ENCODE results near the gene CDC42BPG.

Gene CDC42BPG
- total RNA-seq, result 19.7 to 51.3 (median 47.3) reads per million in 3 donors

DNA sequence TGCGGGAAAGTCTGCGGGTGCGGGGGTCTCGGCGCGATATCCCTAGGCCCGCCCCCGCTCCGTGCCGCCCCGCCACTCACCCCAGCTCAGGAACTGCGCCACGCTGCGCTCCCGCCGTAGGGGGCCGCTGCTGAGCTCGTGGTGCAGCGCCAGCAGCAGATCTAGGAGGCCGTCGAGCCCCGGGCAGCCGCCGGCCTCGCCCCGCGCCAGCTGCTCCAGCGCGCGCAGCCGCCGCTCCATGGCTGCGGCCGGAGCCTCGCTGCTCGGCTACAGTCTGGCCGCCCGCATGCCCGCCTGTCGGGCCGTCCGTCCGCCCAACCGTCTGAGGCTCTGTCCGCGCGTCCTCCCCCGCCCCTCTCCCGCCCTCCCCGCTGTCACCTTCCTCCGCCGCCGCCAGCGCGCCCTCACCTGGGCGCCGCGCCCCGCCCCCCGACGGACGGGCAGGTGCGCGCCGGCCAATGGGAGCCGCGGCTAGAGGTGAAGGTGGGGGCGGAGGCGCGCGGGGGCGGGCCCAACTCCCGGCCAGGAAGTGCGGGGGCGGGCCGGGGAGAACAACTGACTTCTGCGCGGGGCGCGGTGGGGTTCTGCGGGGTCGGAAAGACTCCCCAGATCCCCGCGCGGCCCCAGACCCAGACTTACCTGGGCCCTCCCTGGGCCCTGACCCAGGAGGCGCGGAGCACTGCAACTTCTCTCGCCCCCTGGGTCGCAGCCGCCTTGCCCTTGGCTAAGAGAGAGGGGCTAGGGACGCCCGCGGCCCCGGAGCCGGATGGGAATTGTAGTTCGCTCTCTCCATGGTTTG lies at the start of gene CDC42BPG:
CDC42BPG (minus strand) TSS at position 324 of the 799 bp plus-strand sequence; CDS start at position 240, 84 bp downstream.
- H3K27ac ChIP-seq (ENCODE audit: insufficient read depth, low read length, poor library complexity, severe bottlenecking), result peak within 1 kb of the TSS; percentile 20
- no peaks in the 10 kb centered on the region for H3K9me3 ChIP-seq (ENCODE audit: control insufficient read depth, low read length)
- H3K36me3 ChIP-seq (ENCODE audit: control insufficient read depth, insufficient read depth, low read length), result no peaks in the 10 kb centered on the region
- peaks cover 21% of the 10 kb centered on the region for H3K4me1 ChIP-seq (ENCODE audit: control insufficient read depth, insufficient read depth, low read length, poor library complexity, severe bottlenecking)
- peak within 1 kb of the TSS; percentile 42 for H3K4me3 ChIP-seq (ENCODE audit: insufficient read depth, low read depth, low read length, poor library complexity, severe bottlenecking)
- peak; percentile 60 to 69 (median 64) for DNase-seq
- no peaks in the 10 kb centered on the region for H3K27me3 ChIP-seq (replicated peaks; ENCODE audit: control insufficient read depth, insufficient read depth, low read length, poor library complexity, severe bottlenecking)

- no peak overlapping the region for H3K4me3 ChIP-seq (ENCODE audit: insufficient read depth, low read depth, low read length, poor library complexity, severe bottlenecking)
- H3K27me3 ChIP-seq (replicated peaks; ENCODE audit: control insufficient read depth, insufficient read depth, low read length, poor library complexity, severe bottlenecking), result no peaks in the 10 kb centered on the region
- H3K9me3 ChIP-seq (ENCODE audit: control insufficient read depth, low read length), result no peaks in the 10 kb centered on the region
- H3K4me1 ChIP-seq (ENCODE audit: control insufficient read depth, insufficient read depth, low read length, poor library complexity, severe bottlenecking), result peaks cover under 1% of the 10 kb centered on the region
- no peak for DNase-seq
- peaks cover 26% of the 10 kb centered on the region for H3K36me3 ChIP-seq (ENCODE audit: control insufficient read depth, insufficient read depth, low read length)
- no peak overlapping the region for H3K27ac ChIP-seq (ENCODE audit: insufficient read depth, low read length, poor library complexity, severe bottlenecking)
These were observed 49.0 kb upstream of the CDC42BPG start for GRCh38 chr11:64893194-64894069.

- Histone ChIP-seq H3K27me3 (replicated peaks; ENCODE audit: control insufficient read depth, insufficient read depth, low read length, poor library complexity, severe bottlenecking) (no peaks in the 10 kb centered on the region), H3K27ac (ENCODE audit: insufficient read depth, low read length, poor library complexity, severe bottlenecking) (no peak overlapping the region), H3K4me3 (ENCODE audit: insufficient read depth, low read depth, low read length, poor library complexity, severe bottlenecking) (no peak overlapping the region), H3K36me3 (ENCODE audit: control insufficient read depth, insufficient read depth, low read length) (peaks cover 20% of the 10 kb centered on the region), H3K4me1 (ENCODE audit: control insufficient read depth, insufficient read depth, low read length, poor library complexity, severe bottlenecking) (peaks cover 5% of the 10 kb centered on the region), H3K9me3 (ENCODE audit: control insufficient read depth, low read length) (no peaks in the 10 kb centered on the region)
- no peak for DNase-seq
These were observed 48.4 kb upstream of the CDC42BPG start for GRCh38 chr11:64892838-64893193.

GRCh38 chr11:64892411-64892831 lies 48.0 kb upstream of the CDC42BPG start:
- no peak for DNase-seq
- Histone ChIP-seq H3K36me3 (ENCODE audit: control insufficient read depth, insufficient read depth, low read length) (peaks cover 16% of the 10 kb centered on the region), H3K27me3 (replicated peaks; ENCODE audit: control insufficient read depth, insufficient read depth, low read length, poor library complexity, severe bottlenecking) (no peaks in the 10 kb centered on the region), H3K27ac (ENCODE audit: insufficient read depth, low read length, poor library complexity, severe bottlenecking) (no peak overlapping the region), H3K4me3 (ENCODE audit: insufficient read depth, low read depth, low read length, poor library complexity, severe bottlenecking) (no peak overlapping the region), H3K4me1 (ENCODE audit: control insufficient read depth, insufficient read depth, low read length, poor library complexity, severe bottlenecking) (peaks cover 9% of the 10 kb centered on the region), H3K9me3 (ENCODE audit: control insufficient read depth, low read length) (no peaks in the 10 kb centered on the region)

DNA sequence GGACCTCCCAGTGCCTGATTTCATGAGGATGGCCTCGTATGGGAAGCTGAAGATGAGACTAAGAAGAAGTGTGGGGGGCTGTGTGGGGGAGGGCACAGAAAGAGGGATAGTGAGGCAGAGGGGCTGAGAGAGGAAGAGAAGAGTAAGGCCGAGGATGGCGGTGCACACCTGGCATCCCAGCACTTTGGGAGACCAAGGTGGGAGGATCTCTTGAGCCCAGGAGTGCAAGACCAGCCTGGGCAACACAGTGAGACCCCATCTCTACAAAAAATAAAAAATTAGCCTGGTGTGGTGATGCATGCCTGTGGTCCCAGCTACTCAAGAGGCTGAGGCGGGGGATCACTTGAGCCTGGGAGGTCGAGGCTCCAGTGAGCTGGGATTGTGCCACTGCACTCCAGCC lies 47.4 kb upstream of the CDC42BPG start:
- H3K27ac ChIP-seq (ENCODE audit: insufficient read depth, low read length, poor library complexity, severe bottlenecking), result no peak overlapping the region
- no peak for DNase-seq
- no peaks in the 10 kb centered on the region for H3K9me3 ChIP-seq (ENCODE audit: control insufficient read depth, low read length)
- H3K4me3 ChIP-seq (ENCODE audit: insufficient read depth, low read depth, low read length, poor library complexity, severe bottlenecking), result no peak overlapping the region
- peaks cover 12% of the 10 kb centered on the region for H3K36me3 ChIP-seq (ENCODE audit: control insufficient read depth, insufficient read depth, low read length)
- H3K4me1 ChIP-seq (ENCODE audit: control insufficient read depth, insufficient read depth, low read length, poor library complexity, severe bottlenecking), result peaks cover 11% of the 10 kb centered on the region
- H3K27me3 ChIP-seq (replicated peaks; ENCODE audit: control insufficient read depth, insufficient read depth, low read length, poor library complexity, severe bottlenecking), result no peaks in the 10 kb centered on the region

DNA sequence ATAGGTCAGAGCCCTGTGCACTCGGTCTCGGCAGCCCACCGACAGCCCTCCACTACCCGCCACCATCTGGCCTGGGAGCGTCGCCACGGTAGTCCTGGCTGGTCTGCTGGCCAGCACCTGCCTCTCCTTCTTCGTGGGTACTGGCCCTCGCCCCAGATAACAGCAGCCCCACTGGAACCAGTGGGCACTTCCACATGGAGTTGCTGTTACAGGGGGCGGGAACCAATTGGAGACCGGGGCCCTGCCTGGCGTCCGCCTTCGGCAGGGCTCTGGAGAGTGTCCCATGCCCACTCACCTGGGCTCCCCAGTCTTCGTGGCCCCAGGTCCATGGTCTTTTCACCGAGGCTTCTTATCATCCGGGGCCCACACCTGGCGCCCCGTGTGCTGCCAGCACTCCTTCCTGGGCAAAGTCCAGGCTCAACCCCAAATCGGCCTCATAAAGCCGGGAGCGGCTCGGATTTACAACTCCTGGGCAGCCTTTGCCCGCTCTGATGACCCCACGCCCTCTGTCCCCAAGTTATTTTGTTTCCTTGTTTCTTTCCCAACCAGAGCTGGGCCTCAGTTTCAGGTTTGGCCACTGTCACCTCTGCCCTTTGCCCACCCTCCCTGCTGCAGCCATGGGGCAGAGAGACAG lies 46.9 kb upstream of the CDC42BPG start:
- H3K27ac ChIP-seq (ENCODE audit: insufficient read depth, low read length, poor library complexity, severe bottlenecking), result no peak overlapping the region
- H3K36me3 ChIP-seq (ENCODE audit: control insufficient read depth, insufficient read depth, low read length), result peaks cover 12% of the 10 kb centered on the region
- no peaks in the 10 kb centered on the region for H3K9me3 ChIP-seq (ENCODE audit: control insufficient read depth, low read length)
- DNase-seq, result no peak
- no peaks in the 10 kb centered on the region for H3K27me3 ChIP-seq (replicated peaks; ENCODE audit: control insufficient read depth, insufficient read depth, low read length, poor library complexity, severe bottlenecking)
- H3K4me1 ChIP-seq (ENCODE audit: control insufficient read depth, insufficient read depth, low read length, poor library complexity, severe bottlenecking), result peaks cover 11% of the 10 kb centered on the region
- H3K4me3 ChIP-seq (ENCODE audit: insufficient read depth, low read depth, low read length, poor library complexity, severe bottlenecking), result no peak overlapping the region

GRCh38 chr11:64890522-64890939 lies 46.1 kb upstream of the CDC42BPG start:
- Histone ChIP-seq H3K4me1 (ENCODE audit: control insufficient read depth, insufficient read depth, low read length, poor library complexity, severe bottlenecking) (peaks cover 17% of the 10 kb centered on the region), H3K9me3 (ENCODE audit: control insufficient read depth, low read length) (no peaks in the 10 kb centered on the region), H3K27me3 (replicated peaks; ENCODE audit: control insufficient read depth, insufficient read depth, low read length, poor library complexity, severe bottlenecking) (no peaks in the 10 kb centered on the region), H3K36me3 (ENCODE audit: control insufficient read depth, insufficient read depth, low read length) (peaks cover 6% of the 10 kb centered on the region), H3K27ac (ENCODE audit: insufficient read depth, low read length, poor library complexity, severe bottlenecking) (no peak overlapping the region), H3K4me3 (ENCODE audit: insufficient read depth, low read depth, low read length, poor library complexity, severe bottlenecking) (no peak overlapping the region)
- no peak for DNase-seq

GRCh38 chr11:64888729-64889511 lies 44.5 kb upstream of the CDC42BPG start:
- H3K4me3 ChIP-seq (ENCODE audit: insufficient read depth, low read depth, low read length, poor library complexity, severe bottlenecking), result no peak overlapping the region
- no peak for DNase-seq
- H3K27ac ChIP-seq (ENCODE audit: insufficient read depth, low read length, poor library complexity, severe bottlenecking), result no peak overlapping the region
- H3K27me3 ChIP-seq (replicated peaks; ENCODE audit: control insufficient read depth, insufficient read depth, low read length, poor library complexity, severe bottlenecking), result no peaks in the 10 kb centered on the region
- no peaks in the 10 kb centered on the region for H3K9me3 ChIP-seq (ENCODE audit: control insufficient read depth, low read length)
- no peaks in the 10 kb centered on the region for H3K36me3 ChIP-seq (ENCODE audit: control insufficient read depth, insufficient read depth, low read length)
- H3K4me1 ChIP-seq (ENCODE audit: control insufficient read depth, insufficient read depth, low read length, poor library complexity, severe bottlenecking), result peaks cover 21% of the 10 kb centered on the region

DNA sequence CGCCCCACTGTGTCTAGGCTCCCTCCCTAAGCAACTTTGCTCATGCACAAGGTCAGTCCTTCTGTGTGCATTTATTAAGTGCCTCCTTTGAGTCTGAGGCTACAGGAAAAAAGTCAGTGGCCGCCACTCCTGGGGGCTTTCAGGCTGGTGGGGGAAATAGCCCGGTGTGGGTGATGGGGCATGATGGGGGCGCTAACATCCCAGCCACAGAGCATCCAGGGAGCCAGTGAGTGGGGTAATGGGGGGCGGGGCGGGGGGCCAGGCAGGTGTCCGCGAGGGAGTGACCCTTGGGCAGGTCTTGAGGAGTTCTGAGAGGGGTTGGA lies 43.9 kb upstream of the CDC42BPG start:
- Histone ChIP-seq H3K27ac (ENCODE audit: insufficient read depth, low read length, poor library complexity, severe bottlenecking) (no peak overlapping the region), H3K9me3 (ENCODE audit: control insufficient read depth, low read length) (no peaks in the 10 kb centered on the region), H3K27me3 (replicated peaks; ENCODE audit: control insufficient read depth, insufficient read depth, low read length, poor library complexity, severe bottlenecking) (no peaks in the 10 kb centered on the region), H3K4me1 (ENCODE audit: control insufficient read depth, insufficient read depth, low read length, poor library complexity, severe bottlenecking) (peaks cover 21% of the 10 kb centered on the region), H3K36me3 (ENCODE audit: control insufficient read depth, insufficient read depth, low read length) (no peaks in the 10 kb centered on the region), H3K4me3 (ENCODE audit: insufficient read depth, low read depth, low read length, poor library complexity, severe bottlenecking) (peak overlapping the region; percentile 24)
- DNase-seq, result no peak

Data from effector memory CD4-positive, alpha-beta T cell (primary cell).